Fibroblast of the aortic adventitia (primary cell): ENCODE results near the gene DNAH3. TPM values are rescaled to one million over a fixed set of nuclear protein-coding genes. Genes with fewer than 3 reads are reported as not detected.
"Not testable (repeated sequence)": the region's sequence is repeated elsewhere in the genome, so short reads cannot be mapped to it uniquely, and the experiment has no call there.

Experiments used
- DNase-seq: peaks from one replicate; pipeline ENCODE4 v3.0.0-alpha.2; 2010; ENCODE audit warnings: low read depth
- H3K4me3 ChIP-seq: 2 replicates; pipeline ENCODE4 v1.5.1; 2011; ENCODE audit warnings: low read depth, mild to moderate bottlenecking, control low read depth, low read length, moderate library complexity
- CTCF ChIP-seq: IDR thresholded peaks from 2 replicates; pipeline ENCODE4 v1.5.1; 2011; ENCODE audit warnings: mild to moderate bottlenecking, low read length, control low read depth, inconsistent platforms; ENCODE audit not compliant: insufficient read depth
- total RNA-seq: library from RNA; depleted of rRNA; stranded (reverse); fragments of >200 nt; gene quantifications from 2 replicates; pipeline ENCODE4 v1.2.3, GENCODE V29; 2012; ENCODE audit warnings: low replicate concordance

Gene DNAH3
- total RNA-seq, 1 donor, result not detected

- TF ChIP-seq CTCF, result no peak
Measured at GRCh38 chr16:21064203-21064602, 86.4 kb downstream of the DNAH3 start.

GRCh38 chr16:21063314-21063713 is 87.3 kb downstream of the DNAH3 start:
- DNase-seq, H3K4me3 ChIP-seq: not testable (repeated sequence)

More at GRCh38 chr16:21064203-21064602, 86.4 kb downstream of the DNAH3 start:
- no peak for DNase-seq
- H3K4me3 ChIP-seq, result no peak overlapping the region

- TF ChIP-seq CTCF, result no peak
- DNase-seq, result no peak
- no peak overlapping the region for H3K4me3 ChIP-seq
Measured at GRCh38 chr16:21060027-21060510, 90.6 kb downstream of the DNAH3 start.

DNA sequence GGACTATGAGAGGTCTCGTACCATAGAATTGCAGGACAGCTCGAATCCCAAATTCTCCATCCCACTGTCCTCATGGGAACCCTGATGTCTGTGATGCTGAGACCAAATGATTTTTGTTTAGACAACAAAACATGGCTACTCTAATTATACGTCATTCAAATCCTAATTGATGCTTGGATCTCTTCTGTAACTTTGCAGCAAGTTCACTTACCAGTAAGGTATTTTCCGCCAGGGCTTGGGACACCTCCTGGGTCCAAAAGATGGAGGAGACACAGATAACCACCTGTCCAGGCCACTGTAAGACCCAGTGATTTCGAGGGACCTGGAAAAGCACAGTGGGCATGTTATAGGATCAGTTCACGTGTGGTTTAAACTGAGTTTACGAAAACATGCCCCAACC is 92.8 kb downstream of the DNAH3 start:
- DNase-seq, result no peak
- no peak overlapping the region for H3K4me3 ChIP-seq
- TF ChIP-seq CTCF, result no peak

DNA sequence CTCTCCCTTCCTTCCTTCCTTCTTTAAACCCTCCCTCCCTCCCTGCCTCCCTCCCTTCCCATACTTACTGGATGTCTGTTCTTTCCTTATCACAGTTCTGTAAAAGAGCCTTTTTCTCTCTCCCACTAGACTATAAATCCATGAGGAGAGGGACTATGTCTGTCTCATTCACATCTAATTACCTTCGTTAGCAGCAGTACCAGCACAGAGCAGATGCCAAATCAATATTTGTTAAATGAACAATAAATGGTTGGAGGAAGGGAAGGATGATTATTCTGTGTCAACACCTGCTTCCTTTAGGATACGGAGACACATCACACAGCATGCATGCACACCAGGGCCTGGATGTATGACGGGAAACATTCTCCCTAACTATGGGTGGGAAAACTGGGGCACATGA is 94.2 kb downstream of the DNAH3 start:
- DNase-seq, result no peak
- no peak for TF ChIP-seq CTCF

GRCh38 chr16:21055738-21056137 is 94.9 kb downstream of the DNAH3 start:
- not testable (repeated sequence) for H3K4me3 ChIP-seq, DNase-seq

More for the DNA sequence above, 94.2 kb downstream of the DNAH3 start:
- H3K4me3 ChIP-seq, result no peak overlapping the region

DNA sequence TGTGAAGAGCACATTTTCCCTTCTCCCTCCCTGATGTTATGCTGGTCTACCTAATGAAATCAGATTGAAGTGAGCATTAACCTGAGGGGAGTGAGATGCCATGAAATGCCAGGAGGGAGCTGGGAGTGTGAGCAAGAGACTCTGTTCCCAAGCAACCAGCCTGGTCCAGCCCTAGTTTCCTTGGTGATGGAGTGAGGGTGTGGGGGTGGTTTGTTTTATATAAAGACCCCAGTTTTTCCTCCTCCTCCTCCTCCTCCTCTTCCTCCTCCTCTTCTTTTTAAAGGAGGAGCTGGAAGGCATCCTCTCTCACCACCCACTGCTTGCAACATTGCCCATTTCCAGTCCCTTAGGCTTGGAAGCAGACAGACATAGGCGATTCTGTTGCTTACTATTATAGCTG is 97.1 kb downstream of the DNAH3 start:
- TF ChIP-seq CTCF, result no peak
- H3K4me3 ChIP-seq, result no peak overlapping the region
- DNase-seq, result no peak

GRCh38 chr16:21048091-21048912 is 102.3 kb downstream of the DNAH3 start:
- DNase-seq, result not testable (repeated sequence)

More at GRCh38 chr16:21048091-21048912, 102.3 kb downstream of the DNAH3 start:
- not testable (repeated sequence) for H3K4me3 ChIP-seq
